ENCODE measurements around the gene NR1H4. TPM values are rescaled to one million over a fixed set of nuclear protein-coding genes. Genes with fewer than 3 reads are reported as not detected.
"Not testable (repeated sequence)": the region's sequence is repeated elsewhere in the genome, so short reads cannot be mapped to it uniquely, and the experiment has no call there.

The NR1H4 gene
- total and polyA plus RNA-seq, 2 experiments from 2014 or later: not detected

- H3K4me3 ChIP-seq: no peak overlapping the region
- ATAC-seq: no peak
Observed at GRCh38 chr12:100427078-100427477, 46.6 kb upstream of the NR1H4 start.

GRCh38 chr12:100430251-100430650 lies 43.4 kb upstream of the NR1H4 start:
- not testable (repeated sequence) for H3K36me3 ChIP-seq (ENCODE audit: insufficient read depth); ATAC-seq; DNase-seq (ENCODE audit: low spot score); H3K36me3 Mint-ChIP-seq (ENCODE audit: low read depth); H3K27ac ChIP-seq (ENCODE audit: low read depth); H3K9me2 ChIP-seq (ENCODE audit: insufficient read depth); H3K27ac Mint-ChIP-seq; H2AFZ ChIP-seq; H3K4me1 Mint-ChIP-seq; H3K4me3 Mint-ChIP-seq; H3K4me3 ChIP-seq; H3K9me3 Mint-ChIP-seq; H4K20me1 ChIP-seq (replicated peaks; ENCODE audit: insufficient read depth); H3K27me3 ChIP-seq (ENCODE audit: insufficient read depth); H3K4me2 ChIP-seq; H3F3A ChIP-seq (replicated peaks; ENCODE audit: low read depth); H3K4me1 ChIP-seq (ENCODE audit: insufficient read depth); H3K79me2 ChIP-seq (replicated peaks; ENCODE audit: insufficient read depth); H3K27me3 Mint-ChIP-seq (ENCODE audit: insufficient read depth, low read depth, poor library complexity)

More at GRCh38 chr12:100427078-100427477, 46.6 kb upstream of the NR1H4 start:
- no peak overlapping the region for H2AFZ ChIP-seq
- H3K4me1 ChIP-seq (ENCODE audit: insufficient read depth): no peaks in the 10 kb centered on the region
- H3K27me3 ChIP-seq (ENCODE audit: insufficient read depth): no peaks in the 10 kb centered on the region
- no peaks in the 10 kb centered on the region for H4K20me1 ChIP-seq (replicated peaks; ENCODE audit: insufficient read depth)
- no peaks in the 10 kb centered on the region for H3K36me3 ChIP-seq (ENCODE audit: insufficient read depth)
- no peaks in the 10 kb centered on the region for H3K4me1 Mint-ChIP-seq
- H3K4me2 ChIP-seq: no peak overlapping the region
- H3K27ac ChIP-seq (ENCODE audit: low read depth): no peak overlapping the region
- H3K36me3 Mint-ChIP-seq (ENCODE audit: low read depth): no peaks in the 10 kb centered on the region
- peaks cover 6% of the 10 kb centered on the region for H3K27me3 Mint-ChIP-seq (ENCODE audit: insufficient read depth, low read depth, poor library complexity)
- H3K9me2 ChIP-seq (ENCODE audit: insufficient read depth): no peaks in the 10 kb centered on the region; the same call in 1 of the 2 replicates
- H3K79me2 ChIP-seq (replicated peaks; ENCODE audit: insufficient read depth): no peaks in the 10 kb centered on the region
- H3K4me3 Mint-ChIP-seq: no peak overlapping the region
- no peak for DNase-seq (ENCODE audit: low spot score)
- H3K27ac Mint-ChIP-seq: no peak overlapping the region
- H3K9me3 Mint-ChIP-seq: no peaks in the 10 kb centered on the region
- TF ChIP-seq CREB1 (CRISPR knock-in tag; IDR thresholded peaks at IDR 0.05; ENCODE audit: low read depth) (no peak), ZNF331 (CRISPR knock-in tag; IDR thresholded peaks at IDR 0.05; ENCODE audit: low read depth) (no peak), CTCF (conservative IDR thresholded peaks at IDR 0.05; ENCODE audit: low read depth in 2 of 2) (no peak), EZH2 (IDR thresholded peaks at IDR 0.05; ENCODE audit: low read depth, unreplicated experiment) (no peak), JUNB (IDR thresholded peaks at IDR 0.05; ENCODE audit: unreplicated experiment) (no peak)
- no peaks in the 10 kb centered on the region for H3F3A ChIP-seq (replicated peaks; ENCODE audit: low read depth)

GRCh38 chr12:100433701-100434100 lies 40.0 kb upstream of the NR1H4 start:
- DNase-seq (ENCODE audit: low spot score) (no peak), ATAC-seq (no peak)
- no peaks in the 10 kb centered on the region for H3K36me3 ChIP-seq (ENCODE audit: insufficient read depth)
- no peaks in the 10 kb centered on the region for H3K79me2 ChIP-seq (replicated peaks; ENCODE audit: insufficient read depth)
- Mint-ChIP-seq H3K27me3 (ENCODE audit: insufficient read depth, low read depth, poor library complexity) (peaks cover 2% of the 10 kb centered on the region), H3K36me3 (ENCODE audit: low read depth) (no peaks in the 10 kb centered on the region), H3K27ac (no peak overlapping the region), H3K4me1 (no peaks in the 10 kb centered on the region), H3K9me3 (no peaks in the 10 kb centered on the region), H3K4me3 (no peak overlapping the region)
- no peaks in the 10 kb centered on the region for H4K20me1 ChIP-seq (replicated peaks; ENCODE audit: insufficient read depth)
- no peaks in the 10 kb centered on the region for H3F3A ChIP-seq (replicated peaks; ENCODE audit: low read depth)
- peaks cover 5% of the 10 kb centered on the region; the same call in 1 of the 2 replicates for H3K9me2 ChIP-seq (ENCODE audit: insufficient read depth)
- no peaks in the 10 kb centered on the region for H3K27me3 ChIP-seq (ENCODE audit: insufficient read depth)
- H2AFZ ChIP-seq: no peak overlapping the region
- TF ChIP-seq EZH2 (IDR thresholded peaks at IDR 0.05; ENCODE audit: low read depth, unreplicated experiment) (no peak), POLR2AphosphoS5 (IDR thresholded peaks at IDR 0.05; ENCODE audit: low read depth) (no peak), EZH2phosphoT487 (IDR thresholded peaks at IDR 0.05; ENCODE audit: unreplicated experiment) (no peak), CTCF (conservative IDR thresholded peaks at IDR 0.05; ENCODE audit: low read depth in 2 of 2) (no peak), ZNF114 (CRISPR knock-in tag; IDR thresholded peaks at IDR 0.05) (no peak), NANOG (IDR thresholded peaks at IDR 0.05; ENCODE audit: borderline replicate concordance) (no peak), REST (IDR thresholded peaks at IDR 0.05; ENCODE audit: unreplicated experiment) (no peak)
- H3K4me1 ChIP-seq (ENCODE audit: insufficient read depth): no peaks in the 10 kb centered on the region
- no peak overlapping the region for H3K27ac ChIP-seq (ENCODE audit: low read depth)
- no peak overlapping the region for H3K4me2 ChIP-seq
- H3K4me3 ChIP-seq: no peak overlapping the region
